GM13977 (cell line): ENCODE data around the gene TLCD3A.

Experiments used
- DNase-seq: peaks from one replicate; pipeline ENCODE4 v3.0.0; 2012; ENCODE audit warnings: low spot score
- in situ Hi-C: fragments of 300-500 bp; cut with MboI; formaldehyde crosslinking; loops from one replicate; pipeline ENCODE4 v1.12.0; 2022; ENCODE audit warnings: low sequenced_read_pairs, low pct_unique_long_range_greater_than_20kb, mixed read lengths, inconsistent platforms; ENCODE audit not compliant: unreplicated experiment
- TF ChIP-seq, protein P1 (sequence below): IDR thresholded peaks from 2 replicates; pipeline ENCODE4 v1.5.1; 2012; ENCODE audit warnings: mild to moderate bottlenecking, control low read depth; ENCODE audit not compliant: insufficient read depth; ENCODE audit errors: extremely low read depth, missing control alignments

The TLCD3A gene

DNA sequence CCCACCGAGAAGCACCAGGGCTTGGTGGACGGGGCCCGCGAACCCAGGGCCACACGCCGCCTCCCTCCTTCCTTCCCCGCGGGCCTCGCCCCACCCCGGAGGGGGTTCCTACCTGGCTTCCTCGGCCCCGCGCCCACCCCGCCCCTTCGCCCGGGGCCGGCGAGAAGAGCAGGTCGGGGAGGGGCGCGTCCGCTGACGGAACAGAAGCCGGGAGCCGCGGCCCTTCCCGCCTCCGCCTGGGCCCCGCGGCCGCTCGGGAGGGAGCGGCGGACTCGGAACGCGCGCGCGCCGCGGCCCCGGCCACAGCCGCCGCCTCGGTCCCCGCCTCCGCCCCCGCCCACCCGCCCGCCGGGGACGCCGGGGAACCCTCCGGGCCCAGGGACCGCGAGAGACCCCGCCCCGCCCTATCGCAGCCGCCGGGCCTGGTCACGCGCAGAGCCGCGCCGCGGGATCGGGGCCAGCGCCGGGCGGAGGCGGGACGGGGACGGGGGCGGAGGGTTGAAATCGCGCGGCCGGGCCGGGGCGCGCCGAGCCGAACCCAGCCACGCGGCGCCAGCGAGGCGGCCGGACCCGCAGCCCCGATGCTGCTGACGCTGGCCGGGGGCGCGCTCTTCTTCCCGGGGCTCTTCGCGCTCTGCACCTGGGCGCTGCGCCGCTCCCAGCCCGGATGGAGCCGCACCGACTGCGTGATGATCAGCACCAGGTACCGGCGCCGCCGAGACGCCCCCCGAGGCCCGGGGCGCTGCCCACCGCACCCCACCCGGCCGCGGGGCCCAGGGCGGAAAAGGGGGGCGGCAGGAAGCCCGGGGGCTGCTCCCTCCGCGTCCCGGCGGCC, at the start of gene TLCD3A:
TSS of gene TLCD3A (plus strand) at position 530 of the 835 bp plus-strand sequence. CDS start at position 582, 52 bp downstream.
- peak; percentile 91 for DNase-seq
- TF ChIP-seq, protein P1, sequence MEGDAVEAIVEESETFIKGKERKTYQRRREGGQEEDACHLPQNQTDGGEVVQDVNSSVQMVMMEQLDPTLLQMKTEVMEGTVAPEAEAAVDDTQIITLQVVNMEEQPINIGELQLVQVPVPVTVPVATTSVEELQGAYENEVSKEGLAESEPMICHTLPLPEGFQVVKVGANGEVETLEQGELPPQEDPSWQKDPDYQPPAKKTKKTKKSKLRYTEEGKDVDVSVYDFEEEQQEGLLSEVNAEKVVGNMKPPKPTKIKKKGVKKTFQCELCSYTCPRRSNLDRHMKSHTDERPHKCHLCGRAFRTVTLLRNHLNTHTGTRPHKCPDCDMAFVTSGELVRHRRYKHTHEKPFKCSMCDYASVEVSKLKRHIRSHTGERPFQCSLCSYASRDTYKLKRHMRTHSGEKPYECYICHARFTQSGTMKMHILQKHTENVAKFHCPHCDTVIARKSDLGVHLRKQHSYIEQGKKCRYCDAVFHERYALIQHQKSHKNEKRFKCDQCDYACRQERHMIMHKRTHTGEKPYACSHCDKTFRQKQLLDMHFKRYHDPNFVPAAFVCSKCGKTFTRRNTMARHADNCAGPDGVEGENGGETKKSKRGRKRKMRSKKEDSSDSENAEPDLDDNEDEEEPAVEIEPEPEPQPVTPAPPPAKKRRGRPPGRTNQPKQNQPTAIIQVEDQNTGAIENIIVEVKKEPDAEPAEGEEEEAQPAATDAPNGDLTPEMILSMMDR, result no peak
- in situ Hi-C loops, result no loop called here

DNA sequence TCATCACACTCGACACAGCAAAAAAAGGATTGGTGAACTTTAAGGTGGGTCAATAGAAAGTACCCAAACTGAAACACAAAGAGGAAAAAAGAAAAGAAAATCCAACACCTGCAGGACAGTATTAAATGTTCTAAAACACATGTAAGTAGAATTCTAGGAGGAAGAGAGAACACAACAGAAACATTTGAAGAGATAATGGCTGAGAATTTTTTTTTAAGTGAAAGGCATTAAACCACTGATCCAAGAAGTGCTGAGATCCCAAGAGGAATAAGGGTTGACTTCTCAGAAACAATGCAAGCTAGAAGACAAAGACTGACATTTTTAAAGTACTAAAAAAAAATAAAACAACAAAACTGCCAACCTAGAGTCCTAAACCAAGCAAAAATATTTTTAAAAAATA, 49.4 kb upstream of the TLCD3A start:
- no peak for DNase-seq
- TF ChIP-seq, protein P1, result no peak
- in situ Hi-C loops, result no loop called here

DNA sequence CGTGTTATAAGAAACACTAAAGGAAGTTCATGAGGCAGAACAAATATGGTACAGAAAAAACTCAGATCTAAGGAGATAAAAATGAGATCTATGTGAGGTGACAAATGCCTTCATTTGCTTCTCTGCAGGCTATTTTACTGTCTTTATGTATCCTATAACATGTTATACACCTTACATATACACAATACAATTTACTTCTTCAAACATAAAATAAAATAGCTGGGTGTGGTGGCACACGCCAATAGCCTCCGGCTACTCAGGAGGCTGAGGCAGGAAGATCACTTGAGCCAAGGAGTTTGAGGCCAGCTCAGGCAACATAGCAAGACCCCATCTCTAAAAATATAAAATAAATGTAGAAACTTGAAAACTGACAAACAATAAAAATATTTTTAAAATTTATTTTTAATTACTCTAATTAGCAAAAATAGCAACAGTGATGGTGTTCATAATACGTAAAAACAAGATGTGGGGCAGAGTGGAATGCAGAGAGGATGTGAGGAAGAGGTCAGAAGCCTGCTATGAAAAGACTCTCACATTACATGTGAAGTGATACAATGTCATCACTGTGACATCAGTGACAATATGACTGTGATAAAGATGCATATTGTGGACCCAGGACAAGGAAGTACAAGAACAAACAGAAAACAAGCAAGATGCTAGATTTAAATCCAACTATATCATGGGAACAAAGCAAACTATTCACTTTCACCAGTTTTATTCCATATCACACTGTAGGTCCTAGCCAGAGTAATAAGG, 48.7 kb upstream of the TLCD3A start:
- no peak for DNase-seq
- in situ Hi-C loops, result no loop called here

DNA sequence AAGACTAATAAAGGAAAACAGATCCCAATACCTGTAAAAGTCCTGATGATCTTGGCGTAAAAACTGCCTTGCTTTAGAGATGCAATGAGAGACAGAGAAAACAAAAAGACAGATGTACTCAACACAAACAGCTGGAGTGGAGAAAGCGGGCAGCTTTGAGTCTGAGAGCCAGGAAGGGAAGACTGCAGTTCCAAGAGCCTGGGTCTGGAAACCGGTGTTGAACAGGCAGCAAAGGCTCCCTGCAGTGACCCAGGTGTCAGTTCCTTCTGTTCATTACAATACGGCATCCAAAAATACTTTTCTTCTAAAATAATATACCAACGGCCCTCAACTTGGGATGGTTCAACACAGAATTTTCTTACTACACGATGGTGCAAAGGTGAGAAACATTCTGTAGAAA, 47.4 kb upstream of the TLCD3A start:
- DNase-seq, result no peak
- TF ChIP-seq, protein P1, result no peak
- in situ Hi-C loops, result no loop called here

More for the DNA sequence above, 48.7 kb upstream of the TLCD3A start:
- TF ChIP-seq, protein P1, result no peak

DNA sequence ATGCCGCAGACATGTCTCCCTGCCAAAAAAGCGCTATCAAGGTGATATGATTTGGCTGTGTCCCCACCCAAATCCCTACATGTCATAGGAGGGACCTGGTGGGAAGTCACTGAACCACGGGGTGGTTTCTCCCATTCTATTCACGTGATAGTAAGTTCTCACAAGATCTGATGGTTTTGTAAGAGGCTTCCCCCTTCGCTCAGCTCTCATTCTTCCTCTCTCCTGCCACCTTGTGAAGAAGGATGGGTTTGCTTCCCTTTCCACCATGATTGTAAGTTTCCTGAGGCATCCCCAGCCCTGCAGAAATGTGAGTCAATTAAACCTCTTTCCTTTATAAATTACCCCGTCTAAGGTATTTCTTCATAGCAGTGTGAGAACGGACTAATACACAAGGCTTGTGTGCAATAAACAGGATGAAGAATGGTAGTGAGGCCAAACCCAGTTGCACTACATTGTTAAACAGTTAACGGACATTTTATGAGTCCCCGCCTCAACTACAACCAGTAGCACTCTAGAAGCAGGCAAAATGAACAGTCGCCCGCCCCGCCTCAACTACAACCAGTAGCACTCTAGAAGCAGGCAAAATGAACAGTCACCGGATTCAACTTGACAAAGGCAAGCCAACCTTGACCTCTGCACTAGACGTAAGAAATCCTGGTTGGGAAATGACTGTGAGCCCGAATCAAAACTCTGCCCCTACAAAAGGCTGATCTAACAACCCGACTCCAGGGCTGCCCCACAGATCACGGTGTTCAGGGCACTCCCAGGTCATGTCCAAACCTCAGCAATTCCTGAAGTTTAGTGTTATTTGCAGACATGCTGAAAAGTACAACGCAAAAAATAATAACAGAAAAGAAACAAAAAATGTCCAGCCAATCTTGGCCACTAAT, 44.1 kb upstream of the TLCD3A start:
- in situ Hi-C loops, result no loop called here
- TF ChIP-seq, protein P1, result peak; percentile 33
- no peak for DNase-seq
